HUES64 (cell line): ENCODE results near the gene RD3L.

ENCODE experiments used
- H3K27ac ChIP-seq: 2 replicates; pipeline ENCODE4 v1.7.0; 2013; ENCODE audit warnings: low read depth, low read length, inconsistent platforms
- H3K27me3 ChIP-seq: 2 replicates; pipeline ENCODE4 v1.6.1; 2013; ENCODE audit warnings: mild to moderate bottlenecking, low read length; ENCODE audit not compliant: insufficient read depth
- H3K36me3 ChIP-seq: 2 replicates; pipeline ENCODE4 v1.6.1; 2013; ENCODE audit warnings: mild to moderate bottlenecking, low read length; ENCODE audit not compliant: insufficient read depth
- H3K4me1 ChIP-seq: 2 replicates; pipeline ENCODE4 v1.6.1; 2013; ENCODE audit warnings: mild to moderate bottlenecking, low read length, moderate library complexity; ENCODE audit not compliant: insufficient read depth
- H3K4me3 ChIP-seq: 2 replicates; pipeline ENCODE4 v1.5.1; 2013; ENCODE audit warnings: mild to moderate bottlenecking, low read length, moderate library complexity
- H3K9ac ChIP-seq: 2 replicates; pipeline ENCODE4 v1.6.1; 2013; ENCODE audit warnings: mild to moderate bottlenecking, low read depth, low read length
- H3K9me3 ChIP-seq: 2 replicates; pipeline ENCODE4 v1.6.1; 2013; ENCODE audit warnings: low read depth, low read length; ENCODE audit not compliant: insufficient read depth
- WGBS: fragments of 150-250, 120-280 bp; methylation state at CpG from one replicate; pipeline ENCODE4 v1.1.7; 2013; ENCODE audit warnings: missing lambda C conversion rate; 5-methylcytosine and 5-hydroxymethylcytosine counted together

RD3L gene

GRCh38 chr14:103892247-103892646, 50.1 kb downstream of the RD3L start:
- Histone ChIP-seq H3K27ac (no peak overlapping the region), H3K4me3 (no peak overlapping the region), H3K36me3 (no peaks in the 10 kb centered on the region), H3K9me3 (no peaks in the 10 kb centered on the region), H3K9ac (no peak overlapping the region), H3K27me3 (no peaks in the 10 kb centered on the region), H3K4me1 (no peaks in the 10 kb centered on the region)
- WGBS, result 87% methylated on average over 8 of the region's 8 CpGs

DNA sequence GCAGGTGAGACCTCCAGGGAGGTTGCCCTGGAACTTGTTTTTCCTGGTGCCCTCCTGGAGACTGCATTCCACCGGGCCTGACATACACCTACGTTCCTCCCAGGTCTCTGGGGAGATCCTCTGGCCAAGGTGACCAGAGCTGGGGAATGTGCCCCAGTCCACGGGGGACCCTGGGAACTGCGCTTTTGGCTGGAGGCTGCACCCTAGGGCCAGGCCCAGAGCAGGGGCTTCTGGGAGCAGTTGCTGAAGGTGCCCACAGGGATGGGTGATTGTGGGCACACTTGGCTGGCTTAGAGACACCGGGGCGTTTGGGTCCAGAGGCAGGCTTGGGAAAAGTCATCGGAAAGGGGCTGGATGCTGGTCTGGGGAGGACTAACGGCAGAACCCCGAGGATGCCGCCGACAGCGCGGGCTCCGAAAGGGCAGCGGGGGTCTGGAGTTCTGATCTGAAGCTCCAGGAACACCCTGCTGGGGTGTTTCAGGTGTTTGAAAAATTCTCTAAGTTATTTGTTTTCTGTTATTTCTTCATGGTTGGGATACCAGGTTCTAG, 50.6 kb downstream of the RD3L start:
- 91% methylated on average over 15 of the region's 15 CpGs for WGBS
- H3K9ac ChIP-seq, result no peak overlapping the region
- H3K36me3 ChIP-seq, result no peaks in the 10 kb centered on the region

DNA sequence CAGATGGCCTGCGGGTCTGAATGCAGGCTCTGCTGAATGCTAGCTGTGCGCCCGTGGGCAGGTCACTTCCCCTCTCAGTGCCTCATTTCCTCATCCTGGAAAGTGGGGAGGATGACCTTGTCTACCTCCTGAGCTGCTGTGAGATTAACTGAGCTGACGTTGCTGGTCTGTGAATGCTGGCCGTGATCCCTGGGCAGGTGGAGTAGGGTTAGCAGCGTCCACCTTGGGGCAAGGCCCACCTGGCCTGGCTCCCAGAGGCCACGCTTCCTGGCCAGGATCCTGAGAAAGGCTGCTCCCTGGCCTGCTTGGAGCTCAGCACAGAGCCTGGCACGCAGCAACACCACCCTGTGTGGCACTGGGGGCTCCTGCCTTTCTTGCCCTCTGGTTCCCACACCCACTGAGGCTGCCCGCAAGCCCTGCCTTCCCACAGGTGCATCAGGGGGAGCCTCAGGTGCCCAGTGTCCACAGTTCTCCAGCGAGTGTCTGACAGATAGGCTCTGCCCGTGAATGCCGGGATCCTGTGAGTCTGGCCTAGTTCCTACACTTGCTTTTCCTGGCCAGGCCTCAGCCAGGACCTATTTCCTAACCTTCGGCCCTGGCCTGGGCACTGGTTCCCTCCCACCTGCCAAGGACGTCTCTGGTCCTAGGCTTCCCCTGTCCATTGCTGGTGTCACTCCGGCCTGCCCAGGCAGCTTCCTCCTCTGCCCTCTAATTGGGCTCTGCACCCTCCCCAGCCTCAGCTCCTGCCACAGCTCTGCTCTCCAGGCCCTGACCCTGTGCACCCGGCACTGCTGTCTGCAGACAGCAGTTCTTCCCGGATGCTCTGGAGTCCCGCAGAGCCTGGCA, 51.3 kb downstream of the RD3L start:
- H3K27ac ChIP-seq, result no peak overlapping the region
- 0 out of 2 replicates have a peak, but pooled peaks cover 2% of the 10 kb centered on the region for H3K4me1 ChIP-seq
- WGBS, result 93% methylated on average over 18 of the region's 18 CpGs
- H3K4me3 ChIP-seq, result no peak overlapping the region
- no peaks in the 10 kb centered on the region for H3K9me3 ChIP-seq
- no peaks in the 10 kb centered on the region for H3K27me3 ChIP-seq
- no peaks in the 10 kb centered on the region for H3K36me3 ChIP-seq
- H3K9ac ChIP-seq, result no peak overlapping the region

More for the DNA sequence above, 50.6 kb downstream of the RD3L start:
- Histone ChIP-seq H3K27me3 (no peaks in the 10 kb centered on the region), H3K27ac (no peak overlapping the region), H3K4me3 (no peak overlapping the region), H3K4me1 (no peaks in the 10 kb centered on the region), H3K9me3 (no peaks in the 10 kb centered on the region)
